Testis (tissue), 3 donors: ENCODE results near the gene GUCY1A1. TPM values are rescaled to one million over a fixed set of nuclear protein-coding genes. Genes with fewer than 3 reads are reported as not detected.
"Not testable (repeated sequence)": the region's sequence is repeated elsewhere in the genome, so short reads cannot be mapped to it uniquely, and the experiment has no call there.

ENCODE experiments used
- DNase-seq: peaks from one replicate; pipeline ENCODE4 v3.0.0-alpha.2; 2019
- H3K27ac ChIP-seq, 2 donors: fragments of 200-600 bp; sonication (generic); one replicate each; pipeline ENCODE4 v1.5.1; 2019
- H3K27me3 ChIP-seq: fragments of 200-600 bp; sonication (generic); one replicate; pipeline ENCODE4 v1.5.1; 2019
- H3K36me3 ChIP-seq: fragments of 200-600 bp; sonication (generic); one replicate; pipeline ENCODE4 v1.5.1; 2017; ENCODE audit warnings: low read depth; ENCODE audit errors: missing control alignments
- H3K4me1 ChIP-seq: fragments of 200-600 bp; sonication (generic); one replicate; pipeline ENCODE4 v1.5.1; 2019
- H3K4me3 ChIP-seq, 2 donors: fragments of 200-600 bp; sonication (generic); one replicate each; pipeline ENCODE4 v1.5.1; 2017 to 2019
- H3K9me3 ChIP-seq: fragments of 200-600 bp; sonication (generic); one replicate; pipeline ENCODE4 v1.5.1; 2017
- POLR2A ChIP-seq: fragments of 450-650 bp; IDR thresholded peaks from one replicate; pipeline ENCODE4 v1.6.1; 2017; ENCODE audit warnings: antibody characterized with exemption, mild to moderate bottlenecking, moderate library complexity
- whole genome bisulfite sequencing, 2 donors: methylation state at CpG; one replicate each; pipeline ENCODE4 v1.1.5; 2018; 5-methylcytosine and 5-hydroxymethylcytosine counted together
- intact Hi-C: fragments of 100-400 bp; cut with DNase I; formaldehyde crosslinking; loops from one replicate; pipeline ENCODE4 v1.15.1; 2023; ENCODE audit warnings: low total_unique reads
- polyA plus RNA-seq: library from polyadenylated mRNA; stranded (reverse); fragments of 350-450 nt; fragmentation: Illumina TruSeq; extraction: RNeasy Lipid Tissue Mini Kit (QIAGEN cat#74804); gene quantifications from one replicate; pipeline ENCODE4 v1.2.3, GENCODE V29; 2014; ENCODE audit warnings: low read depth, low replicate concordance; ENCODE audit not compliant: insufficient read depth
- total RNA-seq, 2 donors: library from RNA; depleted of rRNA; stranded (reverse); fragments of >200 nt; gene quantifications; one replicate each; pipeline ENCODE4 v1.2.3, GENCODE V29; 2016
- TF ChIP-seq, protein P1 (sequence below), 3 experiments: fragments of 450-650 bp in 2 of 3; fragments of 200-600 bp in 1 of 3; sonication (generic) in 1 of 3; IDR thresholded peaks; one replicate each; pipeline ENCODE4 v1.5.1; 2016 to 2019; ENCODE audit warnings: antibody characterized with exemption in 3 of 3, mild to moderate bottlenecking in 2 of 3, moderate library complexity in 1 of 3

Gene GUCY1A1
- total and polyA plus RNA-seq, 3 donors from 2014 or later = 2.5 to 4.6 (median 4.5) TPM

- TF ChIP-seq, protein P1, sequence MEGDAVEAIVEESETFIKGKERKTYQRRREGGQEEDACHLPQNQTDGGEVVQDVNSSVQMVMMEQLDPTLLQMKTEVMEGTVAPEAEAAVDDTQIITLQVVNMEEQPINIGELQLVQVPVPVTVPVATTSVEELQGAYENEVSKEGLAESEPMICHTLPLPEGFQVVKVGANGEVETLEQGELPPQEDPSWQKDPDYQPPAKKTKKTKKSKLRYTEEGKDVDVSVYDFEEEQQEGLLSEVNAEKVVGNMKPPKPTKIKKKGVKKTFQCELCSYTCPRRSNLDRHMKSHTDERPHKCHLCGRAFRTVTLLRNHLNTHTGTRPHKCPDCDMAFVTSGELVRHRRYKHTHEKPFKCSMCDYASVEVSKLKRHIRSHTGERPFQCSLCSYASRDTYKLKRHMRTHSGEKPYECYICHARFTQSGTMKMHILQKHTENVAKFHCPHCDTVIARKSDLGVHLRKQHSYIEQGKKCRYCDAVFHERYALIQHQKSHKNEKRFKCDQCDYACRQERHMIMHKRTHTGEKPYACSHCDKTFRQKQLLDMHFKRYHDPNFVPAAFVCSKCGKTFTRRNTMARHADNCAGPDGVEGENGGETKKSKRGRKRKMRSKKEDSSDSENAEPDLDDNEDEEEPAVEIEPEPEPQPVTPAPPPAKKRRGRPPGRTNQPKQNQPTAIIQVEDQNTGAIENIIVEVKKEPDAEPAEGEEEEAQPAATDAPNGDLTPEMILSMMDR (IDR thresholded peaks at IDR 0.05) = no peak
- TF ChIP-seq POLR2A = no peak
- WGBS, 2 donors = 89 to 93% methylated on average over 2 of the region's 2 CpGs
- Histone ChIP-seq H3K4me3 (no peak overlapping the region), H3K9me3 (no peaks in the 10 kb centered on the region), H3K27me3 (no peaks in the 10 kb centered on the region), H3K36me3 (no peaks in the 10 kb centered on the region), H3K27ac (no peak overlapping the region), H3K4me1 (no peaks in the 10 kb centered on the region)
- DNase-seq = no peak
- intact Hi-C loops = no loop called here
Observed at GRCh38 chr4:155646001-155646400, 20.6 kb upstream of the GUCY1A1 start.

- H3K27me3 ChIP-seq, H3K36me3 ChIP-seq, DNase-seq, intact Hi-C loops, H3K9me3 ChIP-seq, H3K27ac ChIP-seq, H3K4me3 ChIP-seq, H3K4me1 ChIP-seq: not testable (repeated sequence)
- 96 to 97% methylated on average over 4 of the region's 4 CpGs for WGBS, 2 donors
Observed at GRCh38 chr4:155650785-155651184, 15.9 kb upstream of the GUCY1A1 start.

- Histone ChIP-seq H3K27ac (no peak overlapping the region), H3K36me3 (no peaks in the 10 kb centered on the region), H3K27me3 (no peaks in the 10 kb centered on the region), H3K4me1 (no peaks in the 10 kb centered on the region), H3K4me3 (no peak overlapping the region), H3K9me3 (no peaks in the 10 kb centered on the region)
- intact Hi-C loops = no loop called here
- no peak for TF ChIP-seq POLR2A
- TF ChIP-seq, protein P1 (IDR thresholded peaks at IDR 0.05) = no peak
- no peak for DNase-seq
Observed at GRCh38 chr4:155653052-155653451, 13.6 kb upstream of the GUCY1A1 start.

- Histone ChIP-seq H3K9me3 (no peaks in the 10 kb centered on the region), H3K4me3 (no peak overlapping the region), H3K27me3 (no peaks in the 10 kb centered on the region), H3K27ac (no peak overlapping the region), H3K36me3 (no peaks in the 10 kb centered on the region), H3K4me1 (no peaks in the 10 kb centered on the region)
- no peak for DNase-seq
- intact Hi-C loops = no loop called here
- WGBS, 2 donors = 77 to 82% methylated on average over 4 of the region's 4 CpGs
- TF ChIP-seq, protein P1 (IDR thresholded peaks at IDR 0.05) = no peak
- TF ChIP-seq POLR2A = no peak
Observed at GRCh38 chr4:155656025-155656424, 10.6 kb upstream of the GUCY1A1 start.

- Histone ChIP-seq H3K36me3 (no peaks in the 10 kb centered on the region), H3K9me3 (no peaks in the 10 kb centered on the region), H3K27me3 (no peaks in the 10 kb centered on the region), H3K27ac (no peak overlapping the region), H3K4me1 (no peaks in the 10 kb centered on the region), H3K4me3 (no peak overlapping the region)
- intact Hi-C loops = no loop called here
- no peak for TF ChIP-seq POLR2A
- TF ChIP-seq, protein P1 (IDR thresholded peaks at IDR 0.05) = no peak
- no peak for DNase-seq
Observed at GRCh38 chr4:155657169-155657568, 9.5 kb upstream of the GUCY1A1 start.
